Liver (tissue), 9 donors: ENCODE data around the gene ABHD14A. TPM values are rescaled to one million over a fixed set of nuclear protein-coding genes. Genes with fewer than 3 reads are reported as not detected.
"Not testable (repeated sequence)": the region's sequence is repeated elsewhere in the genome, so short reads cannot be mapped to it uniquely, and the experiment has no call there.

ENCODE experiments used
- DNase-seq: peaks from one replicate; pipeline ENCODE4 v3.0.0-alpha.2; 2017; ENCODE audit warnings: low spot score
- H3K27ac ChIP-seq, 2 donors: one replicate each; pipeline ENCODE4 v1.7.0; 2013; ENCODE audit warnings: inconsistent platforms in 2 of 2, low read length in 2 of 2, control low read depth in 1 of 2, low read depth in 1 of 2, mild to moderate bottlenecking in 1 of 2
- H3K27me3 ChIP-seq, 4 donors: one replicate each; pipeline versions ENCODE4 v1.6.1 to v1.7.0; 2013; ENCODE audit warnings: low read length in 3 of 4, inconsistent platforms in 1 of 4, mild to moderate bottlenecking in 1 of 4, moderate library complexity in 1 of 4; ENCODE audit not compliant: control insufficient read depth in 4 of 4, insufficient read depth in 4 of 4
- H3K36me3 ChIP-seq, 4 donors: one replicate each; pipeline versions ENCODE4 v1.6.1 to v1.7.0; 2013; ENCODE audit warnings: low read length in 3 of 4, mild to moderate bottlenecking in 3 of 4, low read depth in 1 of 4, moderate library complexity in 1 of 4; ENCODE audit not compliant: control insufficient read depth in 4 of 4, insufficient read depth in 3 of 4
- H3K4me1 ChIP-seq, 4 donors: one replicate each; pipeline versions ENCODE4 v1.6.1 to v1.7.0; 2013; ENCODE audit warnings: low read length in 3 of 4, mild to moderate bottlenecking in 3 of 4, moderate library complexity in 1 of 4; ENCODE audit not compliant: control insufficient read depth in 4 of 4, insufficient read depth in 4 of 4
- H3K4me3 ChIP-seq, 3 donors: one replicate each; pipeline versions ENCODE4 v1.6.1 to v1.7.0; 2013; ENCODE audit warnings: low read length in 3 of 3, control low read depth in 1 of 3, low read depth in 1 of 3, mild to moderate bottlenecking in 1 of 3
- H3K9ac ChIP-seq, 2 donors: one replicate each; pipeline ENCODE4 v1.7.0; 2013; ENCODE audit warnings: low read length in 2 of 2, mild to moderate bottlenecking in 2 of 2, moderate library complexity in 2 of 2, control low read depth in 1 of 2, low read depth in 1 of 2
- H3K9me3 ChIP-seq, 4 donors: one replicate each; pipeline versions ENCODE4 v1.6.1 to v1.7.0; 2013; ENCODE audit warnings: low read length in 3 of 4; ENCODE audit not compliant: control insufficient read depth in 4 of 4
- GABPA ChIP-seq, 2 donors: IDR thresholded peaks in 1 of 2; conservative IDR thresholded peaks in 1 of 2; 2 replicates each; pipeline ENCODE4 v1.6.1; 2016; ENCODE audit warnings: antibody characterized with exemption in 2 of 2, mild to moderate bottlenecking in 1 of 2, moderate library complexity in 1 of 2
- HNF4A ChIP-seq, 2 donors: conservative IDR thresholded peaks; 2 replicates each; pipeline ENCODE4 v1.6.1; 2016; ENCODE audit warnings: antibody characterized with exemption in 2 of 2, mild to moderate bottlenecking in 2 of 2
- HNF4G ChIP-seq: IDR thresholded peaks from 2 replicates; pipeline ENCODE4 v1.6.1; 2016; ENCODE audit warnings: antibody characterized with exemption
- JUND ChIP-seq, 2 donors: IDR thresholded peaks; 2 replicates each; pipeline ENCODE4 v1.6.1; 2016; ENCODE audit warnings: antibody characterized with exemption in 2 of 2
- RXRA ChIP-seq, 2 donors: IDR thresholded peaks; 2 replicates each; pipeline ENCODE4 v1.6.1; 2017 to 2018; ENCODE audit warnings: antibody characterized with exemption in 2 of 2, mild to moderate bottlenecking in 1 of 2
- SP1 ChIP-seq: IDR thresholded peaks from 2 replicates; pipeline ENCODE4 v1.6.1; 2018; ENCODE audit warnings: antibody characterized with exemption, mild to moderate bottlenecking
- YY1 ChIP-seq: IDR thresholded peaks from 2 replicates; pipeline ENCODE4 v1.6.1; 2016; ENCODE audit warnings: antibody characterized with exemption, mild to moderate bottlenecking
- WGBS: extraction: QIAGEN DNeasy Blood & Tissue Kit; methylation state at CpG from one replicate; pipeline ENCODE4 v1.1.7; 2013; 5-methylcytosine and 5-hydroxymethylcytosine counted together
- polyA plus RNA-seq, 2 donors: library from polyadenylated mRNA; stranded (reverse) in 1 of 2; unstranded in 1 of 2; fragments of 200-250 nt in 1 of 2; fragments of >200 nt in 1 of 2; fragmentation: Nextera tagmentation in 1 of 2; extraction: Ambion mirVana in 1 of 2; gene quantifications; one replicate each; pipeline versions ENCODE4 v1.2.1 to v1.2.3, GENCODE V29; 2013 to 2015
- total RNA-seq, 2 donors: library from RNA; depleted of rRNA; stranded (reverse); fragments of >200 nt; gene quantifications; one replicate each; pipeline ENCODE4 v1.2.3, GENCODE V29; 2014
- TF ChIP-seq, protein P1 (sequence below): IDR thresholded peaks from 2 replicates; pipeline ENCODE4 v1.6.1; 2016; ENCODE audit warnings: antibody characterized with exemption
- TF ChIP-seq, protein P2 (sequence below): IDR thresholded peaks from 2 replicates; pipeline ENCODE4 v1.6.1; 2016; ENCODE audit warnings: antibody characterized with exemption
- donor health status: healthy.
- donor health status: healthy.
- donor health status: healthy.
- donor health status: healthy.
- donor health status: healthy.

The ABHD14A gene
- total and polyA plus RNA-seq, 4 donors = 8.2 to 19.9 (median 13.4) TPM

DNA sequence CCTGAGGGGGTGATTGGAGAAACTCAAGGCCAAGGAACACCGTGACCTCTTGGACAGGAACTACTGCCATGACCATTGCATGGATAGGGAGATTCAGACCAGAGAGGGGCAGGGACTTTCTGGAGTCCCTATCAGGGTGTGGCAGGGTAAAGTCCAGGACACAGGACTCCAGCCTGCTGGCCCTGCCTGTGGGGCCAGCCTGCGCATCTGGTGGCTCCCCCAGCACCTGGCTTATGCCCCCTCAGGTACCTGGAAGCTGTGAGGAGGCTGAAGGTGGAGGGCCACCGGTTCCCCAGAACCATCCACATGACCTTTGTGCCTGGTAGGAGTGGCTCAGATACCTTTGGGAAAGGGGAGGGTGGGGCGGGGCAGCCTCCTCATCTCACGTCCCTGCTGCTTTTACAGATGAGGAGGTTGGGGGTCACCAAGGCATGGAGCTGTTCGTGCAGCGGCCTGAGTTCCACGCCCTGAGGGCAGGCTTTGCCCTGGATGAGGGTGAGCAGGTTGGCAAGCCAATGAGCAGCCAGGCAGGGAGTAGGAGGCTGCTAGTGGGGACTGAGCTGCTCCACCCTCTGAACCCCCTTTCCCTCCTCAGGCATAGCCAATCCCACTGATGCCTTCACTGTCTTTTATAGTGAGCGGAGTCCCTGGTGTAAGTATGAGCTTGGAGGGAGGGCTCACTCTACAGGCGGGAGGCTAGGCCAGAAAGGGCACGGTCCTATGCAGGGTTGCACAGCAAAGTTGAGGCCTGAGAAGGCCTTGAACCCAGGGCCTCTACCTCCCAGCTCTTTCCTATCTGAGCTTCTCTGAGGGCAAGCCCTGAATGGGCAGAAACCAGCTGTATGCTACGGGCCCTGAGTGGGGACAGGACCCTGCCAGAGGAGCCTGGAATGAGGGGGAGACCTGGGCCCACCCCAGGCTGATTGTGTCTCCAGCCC lies 11.4 kb downstream of the ABHD14A start:
- 80% methylated on average over 12 of the region's 12 CpGs for WGBS
- no peak for DNase-seq
- H3K27ac ChIP-seq = no peak overlapping the region
- H3K4me3 ChIP-seq = no peak overlapping the region
- TF ChIP-seq, protein P1, sequence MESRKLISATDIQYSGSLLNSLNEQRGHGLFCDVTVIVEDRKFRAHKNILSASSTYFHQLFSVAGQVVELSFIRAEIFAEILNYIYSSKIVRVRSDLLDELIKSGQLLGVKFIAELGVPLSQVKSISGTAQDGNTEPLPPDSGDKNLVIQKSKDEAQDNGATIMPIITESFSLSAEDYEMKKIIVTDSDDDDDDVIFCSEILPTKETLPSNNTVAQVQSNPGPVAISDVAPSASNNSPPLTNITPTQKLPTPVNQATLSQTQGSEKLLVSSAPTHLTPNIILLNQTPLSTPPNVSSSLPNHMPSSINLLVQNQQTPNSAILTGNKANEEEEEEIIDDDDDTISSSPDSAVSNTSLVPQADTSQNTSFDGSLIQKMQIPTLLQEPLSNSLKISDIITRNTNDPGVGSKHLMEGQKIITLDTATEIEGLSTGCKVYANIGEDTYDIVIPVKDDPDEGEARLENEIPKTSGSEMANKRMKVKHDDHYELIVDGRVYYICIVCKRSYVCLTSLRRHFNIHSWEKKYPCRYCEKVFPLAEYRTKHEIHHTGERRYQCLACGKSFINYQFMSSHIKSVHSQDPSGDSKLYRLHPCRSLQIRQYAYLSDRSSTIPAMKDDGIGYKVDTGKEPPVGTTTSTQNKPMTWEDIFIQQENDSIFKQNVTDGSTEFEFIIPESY = no peak
- TF ChIP-seq HNF4A (conservative IDR thresholded peaks at IDR 0.05) = peak; percentile 66 to 80
- peak; percentile 35 for TF ChIP-seq SP1
- TF ChIP-seq RXRA (IDR thresholded peaks at IDR 0.05) = peak in 1 of 2 donors; percentile 22
- TF ChIP-seq JUND (IDR thresholded peaks at IDR 0.05) = no peak
- no peak overlapping the region for H3K9ac ChIP-seq
- H3K4me1 ChIP-seq = peaks cover 5 to 38% (median 23%) of the 10 kb centered on the region in 4 donors
- H3K36me3 ChIP-seq = peaks cover 0 to 6% (median 4%) of the 10 kb centered on the region in 4 donors
- H3K9me3 ChIP-seq = no peaks in the 10 kb centered on the region
- H3K27me3 ChIP-seq = no peaks in the 10 kb centered on the region

DNA sequence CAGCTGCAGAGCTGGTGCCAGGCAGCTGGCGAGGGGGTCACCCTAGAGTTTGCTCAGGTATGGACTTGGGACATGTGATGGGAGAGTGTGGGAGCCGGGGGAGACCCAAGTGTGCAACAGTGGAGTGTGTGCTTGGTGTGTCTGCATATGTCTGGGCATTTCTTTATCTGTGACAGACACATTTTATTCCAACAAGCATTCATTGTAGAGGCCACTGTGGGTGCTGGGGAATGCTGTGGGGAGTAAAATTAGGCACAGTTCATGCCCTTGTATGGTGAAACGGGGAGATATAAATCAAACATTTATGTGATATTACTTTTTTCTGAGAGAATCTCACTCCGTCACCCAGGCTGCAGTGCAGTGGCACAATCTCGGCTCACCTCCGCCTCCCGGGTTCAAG lies 12.7 kb downstream of the ABHD14A start:
- Histone ChIP-seq H3K4me3 (no peak overlapping the region), H3K4me1 (peaks cover 5 to 30% (median 19%) of the 10 kb centered on the region in 4 donors), H3K9me3 (no peaks in the 10 kb centered on the region), H3K27me3 (no peaks in the 10 kb centered on the region), H3K27ac (no peak overlapping the region), H3K9ac (no peak overlapping the region), H3K36me3 (peaks cover under 1 to 8% (median 5%) of the 10 kb centered on the region in 4 donors)
- 94% methylated on average over 7 of the region's 7 CpGs for WGBS
- TF ChIP-seq, protein P2, sequence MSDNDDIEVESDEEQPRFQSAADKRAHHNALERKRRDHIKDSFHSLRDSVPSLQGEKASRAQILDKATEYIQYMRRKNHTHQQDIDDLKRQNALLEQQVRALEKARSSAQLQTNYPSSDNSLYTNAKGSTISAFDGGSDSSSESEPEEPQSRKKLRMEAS = no peak
- TF ChIP-seq YY1 = no peak
- no peak for TF ChIP-seq HNF4G
- no peak for DNase-seq

DNA sequence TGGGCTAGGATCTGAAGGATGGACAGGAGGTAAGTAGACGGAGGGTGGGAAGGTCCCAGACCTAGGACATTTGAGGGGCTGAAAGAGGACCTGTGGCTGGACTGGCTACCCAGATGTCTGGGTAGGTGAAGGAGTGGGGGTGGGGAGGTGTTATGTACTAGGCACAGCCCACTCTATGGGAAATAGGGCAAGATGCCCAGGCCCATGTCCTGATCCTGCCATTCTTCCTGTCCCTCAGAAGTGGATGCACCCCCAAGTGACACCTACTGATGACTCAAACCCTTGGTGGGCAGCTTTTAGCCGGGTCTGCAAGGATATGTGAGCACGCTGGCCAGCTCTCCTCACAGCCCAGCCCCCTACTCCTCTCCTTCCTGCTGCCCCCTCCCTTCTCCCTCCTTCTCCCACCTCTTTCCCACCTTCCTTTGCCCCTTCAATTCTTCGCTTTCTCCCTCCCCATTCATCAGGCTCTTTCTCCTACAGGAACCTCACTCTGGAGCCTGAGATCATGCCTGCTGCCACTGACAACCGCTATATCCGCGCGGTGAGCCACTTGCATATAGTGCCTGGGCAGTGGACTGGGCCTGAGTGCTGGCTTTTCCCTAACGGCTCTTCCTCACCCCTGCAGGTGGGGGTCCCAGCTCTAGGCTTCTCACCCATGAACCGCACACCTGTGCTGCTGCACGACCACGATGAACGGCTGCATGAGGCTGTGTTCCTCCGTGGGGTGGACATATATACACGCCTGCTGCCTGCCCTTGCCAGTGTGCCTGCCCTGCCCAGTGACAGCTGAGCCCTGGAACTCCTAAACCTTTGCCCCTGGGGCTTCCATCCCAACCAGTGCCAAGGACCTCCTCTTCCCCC lies 13.7 kb downstream of the ABHD14A start:
- no peaks in the 10 kb centered on the region for H3K27me3 ChIP-seq
- H3K9me3 ChIP-seq = no peaks in the 10 kb centered on the region
- peaks cover 5 to 30% (median 17%) of the 10 kb centered on the region in 4 donors for H3K4me1 ChIP-seq
- no peak for DNase-seq
- H3K9ac ChIP-seq = no peak overlapping the region
- H3K36me3 ChIP-seq = peaks cover 4 to 12% (median 9%) of the 10 kb centered on the region in 4 donors
- TF ChIP-seq GABPA (IDR thresholded peaks at IDR 0.05 in 1 of 2, conservative IDR thresholded peaks at IDR 0.05 in 1 of 2) = no peak
- TF ChIP-seq RXRA (IDR thresholded peaks at IDR 0.05) = no peak
- TF ChIP-seq YY1 = no peak
- 84% methylated on average over 15 of the region's 15 CpGs for WGBS
- no peak overlapping the region for H3K27ac ChIP-seq
- H3K4me3 ChIP-seq = no peak overlapping the region

DNA sequence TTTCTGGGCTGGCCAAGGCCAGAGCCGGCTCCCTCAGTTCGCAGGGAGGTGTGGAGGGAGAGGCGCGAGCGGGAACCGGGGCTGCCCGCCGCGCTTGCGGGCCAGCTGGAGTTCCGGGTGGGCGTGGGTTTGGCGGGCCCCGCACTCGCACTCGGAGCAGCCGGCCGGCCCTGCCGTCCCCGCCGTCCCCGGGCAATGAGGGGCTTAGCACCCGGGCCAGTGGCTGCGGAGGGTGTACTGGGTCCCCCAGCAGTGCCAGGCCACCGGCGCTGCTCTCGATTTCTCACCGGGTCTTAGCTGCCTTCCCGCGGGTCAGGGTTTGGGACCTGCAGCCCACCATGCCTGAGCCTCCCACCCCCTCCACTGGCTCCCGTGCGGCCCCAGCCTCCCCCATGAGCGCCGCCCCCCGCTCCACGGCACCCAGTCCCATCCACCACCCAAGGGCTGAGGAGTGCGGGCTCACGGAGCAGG lies 15.7 kb downstream of the ABHD14A start:
- H3K27me3 ChIP-seq, H3K27ac ChIP-seq, H3K9ac ChIP-seq, H3K4me3 ChIP-seq, DNase-seq, H3K9me3 ChIP-seq: not testable (repeated sequence)
- H3K4me1 ChIP-seq = peaks cover 4 to 27% (median 18%) of the 10 kb centered on the region in 4 donors
- WGBS = 84% methylated on average over 38 of the region's 38 CpGs
- peaks cover 6 to 25% (median 15%) of the 10 kb centered on the region in 4 donors for H3K36me3 ChIP-seq
